Astrocyte (in vitro differentiated cells and primary cell): ENCODE results near the gene RAD51. TPM values are rescaled to one million over a fixed set of nuclear protein-coding genes. Genes with fewer than 3 reads are reported as not detected.

Experiments
- DNase-seq: peaks from one replicate; pipeline ENCODE4 v3.0.0-alpha.2; 2010; ENCODE audit warnings: low read depth
- FAIRE-seq: peaks from 2 replicates; lab custom pipeline; 2011; peaks lifted over from hg19 to GRCh38; lab: Jason Lieb, UNC
- H2AFZ ChIP-seq: 2 replicates; pipeline ENCODE4 v1.6.0; 2012; ENCODE audit warnings: low read depth, low read length, inconsistent platforms
- H3K27ac ChIP-seq: 2 replicates; pipeline ENCODE4 v1.5.1; 2011; ENCODE audit warnings: low read depth, low read length, inconsistent platforms
- H3K27me3 ChIP-seq: 2 replicates; pipeline ENCODE4 v1.6.0; 2011; ENCODE audit warnings: low read length, inconsistent platforms; ENCODE audit not compliant: insufficient read depth
- H3K36me3 ChIP-seq: 2 replicates; pipeline ENCODE4 v1.5.1; 2011; ENCODE audit warnings: low read length, inconsistent platforms; ENCODE audit not compliant: insufficient read depth
- H3K4me1 ChIP-seq: 2 replicates; pipeline ENCODE4 v1.5.1; 2011; ENCODE audit warnings: low read length, inconsistent platforms; ENCODE audit not compliant: insufficient read depth
- H3K4me2 ChIP-seq: 2 replicates; pipeline ENCODE4 v1.6.0; 2012; ENCODE audit warnings: low read length, inconsistent platforms
- H3K4me3 ChIP-seq: 2 replicates; pipeline ENCODE4 v1.5.1; 2011; ENCODE audit warnings: low read depth, mild to moderate bottlenecking, low read length, inconsistent platforms; ENCODE audit not compliant: insufficient read depth
- H3K79me2 ChIP-seq: 2 replicates; pipeline ENCODE4 v1.6.0; 2012; ENCODE audit warnings: mild to moderate bottlenecking, low read length, inconsistent platforms; ENCODE audit not compliant: insufficient read depth
- H3K9ac ChIP-seq: 2 replicates; pipeline ENCODE4 v1.6.0; 2012; ENCODE audit warnings: mild to moderate bottlenecking, low read length, inconsistent platforms
- H3K9me3 ChIP-seq: 2 replicates; pipeline ENCODE4 v1.5.1; 2012; ENCODE audit warnings: low read depth, mild to moderate bottlenecking, low read length, inconsistent platforms; ENCODE audit not compliant: insufficient read depth
- H4K20me1 ChIP-seq: 2 replicates; pipeline ENCODE4 v1.6.0; 2012; ENCODE audit warnings: low read length, inconsistent platforms; ENCODE audit not compliant: insufficient read depth
- H3K27ac Mint-ChIP-seq: one replicate; pipeline ENCODE4 v1.8.0; 2021; ENCODE audit warnings: mild to moderate bottlenecking, mixed read lengths; ENCODE audit not compliant: unreplicated experiment
- H3K27me3 Mint-ChIP-seq: one replicate; pipeline ENCODE4 v1.8.0; 2021; ENCODE audit warnings: low read depth, mixed read lengths; ENCODE audit not compliant: unreplicated experiment
- H3K36me3 Mint-ChIP-seq: one replicate; pipeline ENCODE4 v1.8.0; 2021; ENCODE audit warnings: low read depth, mixed read lengths; ENCODE audit not compliant: unreplicated experiment
- H3K4me1 Mint-ChIP-seq: one replicate; pipeline ENCODE4 v1.8.0; 2021; ENCODE audit warnings: low read depth, mixed read lengths; ENCODE audit not compliant: unreplicated experiment
- H3K4me3 Mint-ChIP-seq: one replicate; pipeline ENCODE4 v1.8.0; 2021; ENCODE audit warnings: mild to moderate bottlenecking, moderate library complexity, mixed read lengths; ENCODE audit not compliant: unreplicated experiment
- H3K9me3 Mint-ChIP-seq: one replicate; pipeline ENCODE4 v1.8.0; 2021; ENCODE audit warnings: mild to moderate bottlenecking, mixed read lengths; ENCODE audit not compliant: unreplicated experiment
- CTCF ChIP-seq: IDR thresholded peaks from 2 replicates; pipeline ENCODE4 v1.5.1; 2011; ENCODE audit warnings: low read depth, mild to moderate bottlenecking, inconsistent platforms, low read length, moderate library complexity; ENCODE audit not compliant: insufficient read depth
- EZH2 ChIP-seq: IDR thresholded peaks from 2 replicates; pipeline ENCODE4 v1.6.1; 2012; ENCODE audit warnings: mild to moderate bottlenecking, low read length, inconsistent platforms; ENCODE audit not compliant: insufficient read depth
- total RNA-seq: library from RNA; stranded (reverse); gene quantifications from 2 replicates; pipeline ENCODE4 v1.2.1, GENCODE V29; 2021

Gene RAD51
- total RNA-seq, 1 donor from 2014 or later = 3.6 TPM

DNA sequence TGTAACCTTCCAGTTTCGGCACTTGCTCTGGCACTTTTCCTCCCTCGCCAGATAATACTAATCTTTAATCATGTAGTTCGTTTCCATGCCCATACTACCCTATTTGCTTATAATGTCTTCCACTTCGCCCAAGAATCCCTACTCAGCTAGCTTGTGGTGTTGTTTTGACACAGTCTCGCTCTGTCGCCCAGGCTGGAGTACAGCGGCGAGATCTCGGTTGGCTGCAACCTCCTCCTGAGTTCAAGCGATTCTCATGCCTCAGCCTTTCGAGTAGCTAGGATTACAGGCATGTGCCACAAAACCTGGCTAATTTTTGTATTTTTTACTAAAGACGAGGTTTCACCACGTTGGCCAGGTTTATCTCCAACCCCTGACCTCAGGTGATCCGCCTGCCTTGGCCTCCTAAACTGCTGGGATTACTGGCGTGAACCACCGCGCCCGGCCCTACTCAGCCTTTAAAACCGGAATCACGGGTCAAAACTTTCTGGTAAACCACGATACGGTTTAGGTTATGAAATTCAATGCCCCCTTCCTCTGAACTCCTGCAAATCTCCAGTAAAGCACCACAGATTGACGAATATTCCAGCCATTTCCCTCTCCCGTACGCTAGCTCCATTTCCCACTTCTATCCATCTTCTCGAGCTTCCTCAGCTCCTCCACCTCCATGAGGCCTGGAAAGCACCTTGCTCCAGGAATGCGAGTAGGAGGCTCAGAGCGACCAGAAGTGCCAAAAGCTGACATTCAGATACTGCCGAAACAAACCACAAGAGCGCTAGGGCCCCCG lies 878 bp upstream of the RAD51 start:
- peaks cover 6% of the 10 kb centered on the region for H3K36me3 Mint-ChIP-seq
- peaks cover 5% of the 10 kb centered on the region for H3K4me1 Mint-ChIP-seq
- H3K27me3 Mint-ChIP-seq = no peaks in the 10 kb centered on the region
- peak overlapping the region; percentile 79 for H3K27ac Mint-ChIP-seq
- DNase-seq = peak; percentile 82
- Histone ChIP-seq H3K4me1 (peaks cover 6% of the 10 kb centered on the region), H3K27ac (peak overlapping the region; percentile 87), H3K36me3 (no peaks in the 10 kb centered on the region), H3K4me2 (peak overlapping the region; percentile 92), H4K20me1 (no peaks in the 10 kb centered on the region), H2AFZ (peak overlapping the region; percentile 92), H3K27me3 (no peaks in the 10 kb centered on the region), H3K9me3 (no peaks in the 10 kb centered on the region), H3K79me2 (peaks cover 21% of the 10 kb centered on the region), H3K4me3 (peak overlapping the region; percentile 95), H3K9ac (peak overlapping the region; percentile 91)
- FAIRE-seq = no peak
- H3K9me3 Mint-ChIP-seq = no peaks in the 10 kb centered on the region
- TF ChIP-seq EZH2 (no peak), CTCF (no peak)
- peak overlapping the region; percentile 100 for H3K4me3 Mint-ChIP-seq

GRCh38 chr15:40695469-40695890 lies 506 bp downstream of the RAD51 start:
- peak overlapping the region; percentile 92 for H3K4me2 ChIP-seq
- no peaks in the 10 kb centered on the region for H3K27me3 ChIP-seq
- no peaks in the 10 kb centered on the region for H3K9me3 ChIP-seq
- peak overlapping the region; percentile 87 for H3K27ac ChIP-seq
- H3K4me3 ChIP-seq = peak overlapping the region; percentile 95
- H3K9ac ChIP-seq = peak overlapping the region; percentile 91
- peaks cover 5% of the 10 kb centered on the region for H3K4me1 Mint-ChIP-seq
- H3K36me3 ChIP-seq = no peaks in the 10 kb centered on the region
- FAIRE-seq (no peak), DNase-seq (peak; percentile 22)
- H3K9me3 Mint-ChIP-seq = no peaks in the 10 kb centered on the region
- H3K36me3 Mint-ChIP-seq = peaks cover 6% of the 10 kb centered on the region
- peaks cover 21% of the 10 kb centered on the region for H3K79me2 ChIP-seq
- H2AFZ ChIP-seq = peak overlapping the region; percentile 92
- no peaks in the 10 kb centered on the region for H3K27me3 Mint-ChIP-seq
- H4K20me1 ChIP-seq = no peaks in the 10 kb centered on the region
- H3K27ac Mint-ChIP-seq = peak overlapping the region; percentile 50
- TF ChIP-seq CTCF (no peak), EZH2 (no peak)
- peak overlapping the region; percentile 100 for H3K4me3 Mint-ChIP-seq
- peaks cover 6% of the 10 kb centered on the region for H3K4me1 ChIP-seq

- Mint-ChIP-seq H3K4me3 (peak overlapping the region; percentile 100), H3K27me3 (no peaks in the 10 kb centered on the region), H3K4me1 (peaks cover 5% of the 10 kb centered on the region), H3K9me3 (no peaks in the 10 kb centered on the region), H3K36me3 (peaks cover 6% of the 10 kb centered on the region), H3K27ac (no peak overlapping the region)
- Histone ChIP-seq H3K27ac (no peak overlapping the region), H3K27me3 (no peaks in the 10 kb centered on the region), H3K4me3 (peak overlapping the region; percentile 95), H3K9ac (peak overlapping the region; percentile 91), H2AFZ (peak overlapping the region; percentile 45), H3K36me3 (no peaks in the 10 kb centered on the region), H4K20me1 (no peaks in the 10 kb centered on the region), H3K4me1 (peaks cover 6% of the 10 kb centered on the region), H3K4me2 (peak overlapping the region; percentile 92), H3K79me2 (peaks cover 21% of the 10 kb centered on the region), H3K9me3 (no peaks in the 10 kb centered on the region)
- no peak for DNase-seq
- FAIRE-seq = no peak
- no peak for TF ChIP-seq CTCF
- no peak for TF ChIP-seq EZH2
Observed at GRCh38 chr15:40696228-40696627, 1.3 kb downstream of the RAD51 start.
